Large intestine (tissue), 3 donors: ENCODE results near the gene CSTPP1. TPM values are rescaled to one million over a fixed set of nuclear protein-coding genes. Genes with fewer than 3 reads are reported as not detected.

Source experiments
- DNase-seq, 2 donors: peaks; one replicate each; pipeline versions ENCODE4 v3.0.0 to v3.0.0-alpha.2; 2013
- H3K27ac ChIP-seq: one replicate; pipeline ENCODE4 v1.5.1; 2013; ENCODE audit warnings: low read length
- H3K27me3 ChIP-seq: 2 replicates; pipeline ENCODE4 v1.6.1; 2013; ENCODE audit warnings: low read length; ENCODE audit not compliant: control insufficient read depth, insufficient read depth
- H3K36me3 ChIP-seq: 2 replicates; pipeline ENCODE4 v1.6.1; 2013; ENCODE audit warnings: low read length; ENCODE audit not compliant: control insufficient read depth, insufficient read depth
- H3K4me1 ChIP-seq: one replicate; pipeline ENCODE4 v1.6.1; 2013; ENCODE audit warnings: low read length; ENCODE audit not compliant: control insufficient read depth, insufficient read depth
- H3K4me3 ChIP-seq: one replicate; pipeline ENCODE4 v1.5.1; 2013; ENCODE audit warnings: low read length
- H3K9me3 ChIP-seq: one replicate; pipeline ENCODE4 v1.6.1; 2013; ENCODE audit warnings: mild to moderate bottlenecking, low read depth, low read length, moderate library complexity; ENCODE audit not compliant: control insufficient read depth
- WGBS: methylation state at CpG from one replicate; pipeline ENCODE4 v1.1.5; 2013; ENCODE audit warnings: low lambda C conversion rate; ENCODE audit not compliant: insufficient coverage; 5-methylcytosine and 5-hydroxymethylcytosine counted together
- polyA plus RNA-seq: library from polyadenylated mRNA; unstranded; fragments of 120-200 nt; gene quantifications from one replicate; pipeline ENCODE4 v1.2.1, GENCODE V29; 2013

Gene CSTPP1
- polyA plus RNA-seq, 1 donor, result 32.9 TPM

GRCh38 chr11:47139878-47140277 lies 203.3 kb downstream of the CSTPP1 start:
- Histone ChIP-seq H3K9me3 (no peaks in the 10 kb centered on the region), H3K27ac (no peak overlapping the region), H3K27me3 (no peaks in the 10 kb centered on the region), H3K4me3 (no peak overlapping the region), H3K36me3 (peaks cover 17% of the 10 kb centered on the region), H3K4me1 (no peaks in the 10 kb centered on the region)
- 80% methylated on average over 1 of the region's 4 CpGs for WGBS
- no peak for DNase-seq

- Histone ChIP-seq H3K9me3 (no peaks in the 10 kb centered on the region), H3K4me1 (no peaks in the 10 kb centered on the region), H3K36me3 (peaks cover 16% of the 10 kb centered on the region), H3K27ac (no peak overlapping the region), H3K4me3 (no peak overlapping the region), H3K27me3 (no peaks in the 10 kb centered on the region)
- WGBS, result no CpG with 5 or more reads among the region's 3 CpGs
- DNase-seq, result peak; percentile 47 to 52
Observed at GRCh38 chr11:47143322-47143721, 206.8 kb downstream of the CSTPP1 start.

- Histone ChIP-seq H3K27ac (no peak overlapping the region), H3K36me3 (peaks cover 15% of the 10 kb centered on the region), H3K4me1 (no peaks in the 10 kb centered on the region), H3K9me3 (no peaks in the 10 kb centered on the region), H3K27me3 (no peaks in the 10 kb centered on the region), H3K4me3 (no peak overlapping the region)
- DNase-seq, result no peak
- WGBS, result no CpG with 5 or more reads among the region's 3 CpGs
Observed at GRCh38 chr11:47144541-47144940, 208.0 kb downstream of the CSTPP1 start.

- H3K27ac ChIP-seq, result no peak overlapping the region
- H3K27me3 ChIP-seq, result no peaks in the 10 kb centered on the region
- no CpG with 5 or more reads among the region's 2 CpGs for WGBS
- H3K4me3 ChIP-seq, result no peak overlapping the region
- H3K9me3 ChIP-seq, result no peaks in the 10 kb centered on the region
- peaks cover 10% of the 10 kb centered on the region for H3K36me3 ChIP-seq
- DNase-seq, result no peak
- no peaks in the 10 kb centered on the region for H3K4me1 ChIP-seq
Observed at GRCh38 chr11:47147250-47147649, 210.7 kb downstream of the CSTPP1 start.

GRCh38 chr11:47147681-47148080 lies 211.1 kb downstream of the CSTPP1 start:
- no CpG with 5 or more reads among the region's 7 CpGs for WGBS
- no peak overlapping the region for H3K4me3 ChIP-seq
- H3K27ac ChIP-seq, result no peak overlapping the region
- H3K36me3 ChIP-seq, result peaks cover 10% of the 10 kb centered on the region
- no peaks in the 10 kb centered on the region for H3K27me3 ChIP-seq
- no peak for DNase-seq
- H3K9me3 ChIP-seq, result no peaks in the 10 kb centered on the region
- H3K4me1 ChIP-seq, result no peaks in the 10 kb centered on the region

- WGBS, result no CpG with 5 or more reads among the region's 4 CpGs
Observed at GRCh38 chr11:47148270-47148669, 211.7 kb downstream of the CSTPP1 start.

GRCh38 chr11:47148903-47149531 lies 212.5 kb downstream of the CSTPP1 start:
- no peaks in the 10 kb centered on the region for H3K27me3 ChIP-seq
- WGBS, result no CpG with 5 or more reads among the region's 10 CpGs
- DNase-seq, result no peak
- no peak overlapping the region for H3K27ac ChIP-seq
- H3K4me1 ChIP-seq, result peaks cover 2% of the 10 kb centered on the region
- no peak overlapping the region for H3K4me3 ChIP-seq
- no peaks in the 10 kb centered on the region for H3K9me3 ChIP-seq
- peaks cover 10% of the 10 kb centered on the region for H3K36me3 ChIP-seq

More at GRCh38 chr11:47148270-47148669, 211.7 kb downstream of the CSTPP1 start:
- Histone ChIP-seq H3K36me3 (peaks cover 10% of the 10 kb centered on the region), H3K27me3 (no peaks in the 10 kb centered on the region), H3K4me3 (no peak overlapping the region), H3K4me1 (peaks cover under 1% of the 10 kb centered on the region), H3K27ac (no peak overlapping the region), H3K9me3 (no peaks in the 10 kb centered on the region)
- no peak for DNase-seq

GRCh38 chr11:47149782-47150181 lies 213.2 kb downstream of the CSTPP1 start:
- no CpG with 5 or more reads among the region's 2 CpGs for WGBS
- Histone ChIP-seq H3K27ac (no peak overlapping the region), H3K4me1 (peaks cover 2% of the 10 kb centered on the region), H3K4me3 (no peak overlapping the region), H3K36me3 (peaks cover 10% of the 10 kb centered on the region), H3K27me3 (no peaks in the 10 kb centered on the region), H3K9me3 (no peaks in the 10 kb centered on the region)
- no peak for DNase-seq

GRCh38 chr11:47152126-47152952 lies 215.8 kb downstream of the CSTPP1 start:
- peaks cover 29% of the 10 kb centered on the region for H3K36me3 ChIP-seq
- 80% methylated on average over 1 of the region's 16 CpGs for WGBS
- H3K27ac ChIP-seq, result no peak overlapping the region
- no peak for DNase-seq
- H3K27me3 ChIP-seq, result no peaks in the 10 kb centered on the region
- no peak overlapping the region for H3K4me3 ChIP-seq
- peaks cover 2% of the 10 kb centered on the region for H3K4me1 ChIP-seq
- H3K9me3 ChIP-seq, result peaks cover 3% of the 10 kb centered on the region

GRCh38 chr11:47152953-47153950 lies 216.7 kb downstream of the CSTPP1 start:
- WGBS, result 80% methylated on average over 1 of the region's 11 CpGs
- H3K27ac ChIP-seq, result no peak overlapping the region
- no peaks in the 10 kb centered on the region for H3K27me3 ChIP-seq
- H3K4me3 ChIP-seq, result no peak overlapping the region
- peaks cover 3% of the 10 kb centered on the region for H3K9me3 ChIP-seq
- H3K4me1 ChIP-seq, result peaks cover 2% of the 10 kb centered on the region
- H3K36me3 ChIP-seq, result peaks cover 29% of the 10 kb centered on the region
- peak; percentile 73 to 77 for DNase-seq
